ENCODE results near the gene SERPINA12.
"Not testable (repeated sequence)": the region's sequence is repeated elsewhere in the genome, so short reads cannot be mapped to it uniquely, and the experiment has no call there.

Gene SERPINA12

GRCh38 chr14:94494085-94494484, 15.2 kb downstream of the SERPINA12 start:
- in situ Hi-C loops (cut with MboI; ENCODE audit: low sequenced_read_pairs) = no loop called here

- in situ Hi-C loops (cut with MboI; ENCODE audit: low sequenced_read_pairs) = no loop called here
Measured at GRCh38 chr14:94491511-94491910, 17.8 kb downstream of the SERPINA12 start.

DNA sequence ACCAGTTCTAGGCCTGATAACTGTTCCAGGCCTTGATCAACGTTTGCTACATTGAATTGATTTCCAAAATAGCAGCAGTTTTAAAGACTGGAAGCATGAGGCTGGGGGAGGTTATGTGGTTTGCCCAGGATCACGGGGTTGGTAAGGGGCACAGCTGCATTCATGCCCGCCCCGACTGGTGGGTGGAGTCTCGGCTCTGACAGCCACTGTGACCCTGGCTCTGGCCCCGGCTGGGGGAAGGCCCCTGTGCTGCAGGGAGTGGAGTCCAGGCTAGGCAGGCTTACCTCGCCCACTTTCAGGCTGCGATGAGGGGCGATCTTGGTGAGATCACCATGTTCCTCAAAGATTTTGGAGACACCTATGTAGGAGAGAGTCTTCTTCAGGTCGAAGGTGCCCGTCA, 19.9 kb downstream of the SERPINA12 start:
- in situ Hi-C loops (cut with MboI; ENCODE audit: low sequenced_read_pairs) = no loop called here

GRCh38 chr14:94486883-94487282, 22.4 kb downstream of the SERPINA12 start:
- in situ Hi-C loops (cut with MboI; ENCODE audit: low sequenced_read_pairs) = no loop called here

- in situ Hi-C loops (cut with MboI; ENCODE audit: low sequenced_read_pairs) = no loop called here
Measured at GRCh38 chr14:94485944-94486841, 23.1 kb downstream of the SERPINA12 start.

- in situ Hi-C loops (cut with MboI; ENCODE audit: low sequenced_read_pairs) = no loop called here
Measured at GRCh38 chr14:94484481-94484880, 24.8 kb downstream of the SERPINA12 start.

- in situ Hi-C loops (cut with MboI; ENCODE audit: low sequenced_read_pairs) = no loop called here
Measured at GRCh38 chr14:94483729-94484275, 25.5 kb downstream of the SERPINA12 start.

- in situ Hi-C loops (cut with MboI; ENCODE audit: low sequenced_read_pairs) = no loop called here
Measured at GRCh38 chr14:94483071-94483451, 26.2 kb downstream of the SERPINA12 start.

GRCh38 chr14:94482132-94483070, 26.9 kb downstream of the SERPINA12 start:
- in situ Hi-C loops (cut with MboI; ENCODE audit: low sequenced_read_pairs) = not testable (repeated sequence)

- in situ Hi-C loops (cut with MboI; ENCODE audit: low sequenced_read_pairs) = no loop called here
Measured at GRCh38 chr14:94481468-94482131, 27.7 kb downstream of the SERPINA12 start.

DNA sequence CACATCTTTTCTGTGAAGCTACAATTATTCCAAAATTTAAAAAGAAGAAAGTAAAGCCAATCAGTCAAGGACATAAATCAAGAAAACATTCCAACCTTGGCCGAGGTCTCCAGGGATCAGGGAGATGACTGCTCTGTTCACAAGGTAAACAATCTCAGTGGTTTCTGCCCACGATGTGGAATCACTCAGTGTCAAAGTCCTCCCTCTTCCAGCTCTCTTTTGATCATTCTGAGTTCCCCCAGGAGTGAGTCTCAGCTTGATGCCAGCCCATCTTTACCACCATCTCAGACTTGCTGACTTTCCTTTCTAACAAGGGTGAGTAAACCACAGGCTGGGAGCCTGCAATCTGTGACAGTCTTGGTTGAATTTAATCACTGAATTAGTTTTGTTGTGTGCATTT, 28.5 kb downstream of the SERPINA12 start:
- in situ Hi-C loops (cut with MboI; ENCODE audit: low sequenced_read_pairs) = no loop called here

DNA sequence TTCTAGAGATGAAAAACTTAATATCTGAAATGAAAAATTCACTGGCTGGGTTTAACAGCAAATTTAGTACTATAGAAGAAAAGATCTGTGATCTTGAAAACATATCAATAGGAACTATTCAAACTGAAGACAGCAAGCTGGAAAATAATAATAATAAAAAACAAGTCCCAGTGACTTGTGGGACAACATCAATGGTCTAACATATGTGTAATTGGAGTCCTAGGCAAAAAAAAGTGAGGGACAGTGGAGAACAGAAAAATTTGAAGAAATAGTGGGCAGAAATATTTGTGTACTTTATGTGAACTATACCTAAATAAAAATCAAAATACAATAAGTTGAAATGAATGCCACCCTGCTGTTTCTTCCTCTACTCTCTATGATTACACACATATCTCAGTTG, 30.8 kb downstream of the SERPINA12 start:
- in situ Hi-C loops (cut with MboI; ENCODE audit: low sequenced_read_pairs) = no loop called here

- in situ Hi-C loops (cut with MboI; ENCODE audit: low sequenced_read_pairs) = no loop called here
Measured at GRCh38 chr14:94476023-94476422, 33.2 kb downstream of the SERPINA12 start, which contains the start of gene SERPINA9. SERPINA9 (minus strand) TSS chr14:94476197; CDS start chr14:94469840, 6,357 bp downstream.

- in situ Hi-C loops (cut with MboI; ENCODE audit: low sequenced_read_pairs) = no loop called here
Measured at GRCh38 chr14:94474581-94475031, 34.7 kb downstream of the SERPINA12 start.

DNA sequence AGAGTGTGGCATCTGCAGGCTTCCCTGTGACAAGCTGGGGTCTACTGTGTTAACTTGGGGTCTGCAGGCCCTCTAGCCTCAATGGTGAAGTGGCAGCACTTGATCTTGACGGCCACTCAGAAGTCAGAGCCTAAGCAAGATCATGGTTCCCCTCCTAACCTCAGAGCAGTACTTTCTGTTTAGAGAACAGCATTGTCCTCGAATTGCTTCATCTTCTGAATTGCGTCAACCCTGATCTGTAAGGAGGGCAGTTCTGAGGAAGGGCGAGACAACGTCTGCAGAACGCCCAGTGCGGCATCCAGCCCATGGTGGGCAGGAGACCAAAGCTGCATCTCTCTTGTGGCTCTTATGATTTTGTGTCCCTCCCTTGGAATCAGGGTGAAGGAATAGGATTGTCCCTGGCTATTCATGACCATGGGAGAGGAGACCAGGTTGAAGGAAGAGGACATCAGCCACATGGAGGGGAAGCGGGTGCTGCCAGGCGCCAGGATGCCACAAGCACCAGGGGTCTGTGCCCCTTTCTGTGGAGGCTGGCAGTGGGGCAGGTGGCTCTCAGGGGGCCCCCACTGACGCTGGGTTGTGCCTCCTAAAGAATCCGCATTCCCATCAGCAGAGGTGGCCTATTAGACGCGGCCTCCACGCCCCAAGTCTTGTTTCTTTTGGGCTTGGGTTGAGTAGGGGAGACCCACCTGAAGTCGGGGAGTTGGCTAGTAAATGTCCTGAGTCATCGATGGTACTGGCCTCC, 35.4 kb downstream of the SERPINA12 start:
- in situ Hi-C loops (cut with MboI; ENCODE audit: low sequenced_read_pairs) = no loop called here

GRCh38 chr14:94472842-94473241, 36.4 kb downstream of the SERPINA12 start:
- in situ Hi-C loops (cut with MboI; ENCODE audit: low sequenced_read_pairs) = no loop called here

- in situ Hi-C loops (cut with MboI; ENCODE audit: low sequenced_read_pairs) = no loop called here
Measured at GRCh38 chr14:94471045-94471444, 38.2 kb downstream of the SERPINA12 start.

GRCh38 chr14:94470311-94470710, 39.0 kb downstream of the SERPINA12 start:
- in situ Hi-C loops (cut with MboI; ENCODE audit: low sequenced_read_pairs) = no loop called here

DNA sequence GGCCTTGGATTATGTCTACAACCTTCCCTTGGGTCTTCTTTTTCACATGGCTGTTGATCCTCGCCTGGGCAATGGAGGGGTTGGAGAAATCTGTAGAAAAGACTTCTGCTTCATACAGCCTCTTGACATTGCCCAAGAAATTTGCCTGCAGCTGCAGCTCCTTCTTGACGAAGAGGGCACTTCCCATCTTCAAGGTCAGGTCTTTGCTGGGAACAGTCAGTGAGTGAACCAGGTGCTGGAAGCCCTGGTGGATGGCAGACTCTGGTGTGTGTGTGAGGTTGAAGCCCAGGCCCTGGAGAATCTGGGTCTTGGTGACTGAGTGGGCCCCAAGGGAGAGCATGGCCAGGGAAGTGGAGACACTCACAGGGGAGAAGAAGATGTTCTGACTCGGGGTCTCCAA, 40.0 kb downstream of the SERPINA12 start:
- in situ Hi-C loops (cut with MboI; ENCODE audit: low sequenced_read_pairs) = no loop called here

Data from HL-60/S4 (cell line).